ENCODE results near the gene RAPGEF4.

The RAPGEF4 gene

DNA sequence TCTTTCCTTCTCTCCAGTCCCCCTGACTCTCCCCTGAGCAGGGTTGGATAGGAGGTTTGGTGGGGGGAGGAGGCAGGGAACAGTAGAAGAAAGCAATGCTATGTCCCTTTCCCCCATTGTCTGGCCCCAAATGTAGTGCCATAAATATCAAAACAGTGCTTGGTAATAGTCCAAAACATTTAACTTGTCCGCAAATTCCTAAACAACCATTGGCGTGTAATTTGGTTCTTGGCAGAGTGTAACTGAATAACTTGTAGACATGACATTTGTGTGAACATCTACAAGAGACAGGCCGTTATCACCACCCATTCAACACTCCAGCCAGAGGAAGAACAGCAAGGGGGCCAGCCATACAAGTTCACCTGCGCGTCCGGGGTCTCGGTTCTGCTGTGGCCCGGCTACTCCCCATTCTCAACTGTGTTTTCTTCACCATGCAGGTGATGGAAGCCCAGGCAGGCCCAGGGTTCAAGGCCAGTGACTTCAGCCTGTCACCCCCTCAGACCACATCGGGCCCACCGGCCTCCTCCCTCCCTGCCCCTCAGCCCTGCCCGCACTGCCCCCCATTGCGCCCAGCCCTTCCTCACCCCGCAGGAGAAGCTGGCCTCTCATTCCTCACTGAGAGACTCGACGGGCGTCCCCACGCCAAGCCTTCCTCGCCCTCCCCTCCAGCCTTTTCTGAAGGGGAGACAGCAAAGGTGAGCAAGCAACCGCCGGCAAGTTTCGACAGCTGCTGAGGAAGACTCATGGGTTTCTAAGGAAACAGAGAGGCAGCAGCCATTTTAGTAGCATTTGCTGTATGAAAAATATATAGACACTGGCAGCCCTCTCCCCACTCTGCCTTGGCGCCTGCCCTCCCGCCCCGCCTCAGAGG is 699 bp upstream of the RAPGEF4 start:
- TF ChIP-seq FOXP2 (optimal IDR thresholded peaks at IDR 0.05; ENCODE audit: borderline replicate concordance, extremely low read depth, extremely low read length, insufficient read depth) = no peak
- no peak for TF ChIP-seq SIN3A (IDR thresholded peaks at IDR 0.05; ENCODE audit: borderline replicate concordance, insufficient read depth, low read length)
- TF ChIP-seq, protein P1, sequence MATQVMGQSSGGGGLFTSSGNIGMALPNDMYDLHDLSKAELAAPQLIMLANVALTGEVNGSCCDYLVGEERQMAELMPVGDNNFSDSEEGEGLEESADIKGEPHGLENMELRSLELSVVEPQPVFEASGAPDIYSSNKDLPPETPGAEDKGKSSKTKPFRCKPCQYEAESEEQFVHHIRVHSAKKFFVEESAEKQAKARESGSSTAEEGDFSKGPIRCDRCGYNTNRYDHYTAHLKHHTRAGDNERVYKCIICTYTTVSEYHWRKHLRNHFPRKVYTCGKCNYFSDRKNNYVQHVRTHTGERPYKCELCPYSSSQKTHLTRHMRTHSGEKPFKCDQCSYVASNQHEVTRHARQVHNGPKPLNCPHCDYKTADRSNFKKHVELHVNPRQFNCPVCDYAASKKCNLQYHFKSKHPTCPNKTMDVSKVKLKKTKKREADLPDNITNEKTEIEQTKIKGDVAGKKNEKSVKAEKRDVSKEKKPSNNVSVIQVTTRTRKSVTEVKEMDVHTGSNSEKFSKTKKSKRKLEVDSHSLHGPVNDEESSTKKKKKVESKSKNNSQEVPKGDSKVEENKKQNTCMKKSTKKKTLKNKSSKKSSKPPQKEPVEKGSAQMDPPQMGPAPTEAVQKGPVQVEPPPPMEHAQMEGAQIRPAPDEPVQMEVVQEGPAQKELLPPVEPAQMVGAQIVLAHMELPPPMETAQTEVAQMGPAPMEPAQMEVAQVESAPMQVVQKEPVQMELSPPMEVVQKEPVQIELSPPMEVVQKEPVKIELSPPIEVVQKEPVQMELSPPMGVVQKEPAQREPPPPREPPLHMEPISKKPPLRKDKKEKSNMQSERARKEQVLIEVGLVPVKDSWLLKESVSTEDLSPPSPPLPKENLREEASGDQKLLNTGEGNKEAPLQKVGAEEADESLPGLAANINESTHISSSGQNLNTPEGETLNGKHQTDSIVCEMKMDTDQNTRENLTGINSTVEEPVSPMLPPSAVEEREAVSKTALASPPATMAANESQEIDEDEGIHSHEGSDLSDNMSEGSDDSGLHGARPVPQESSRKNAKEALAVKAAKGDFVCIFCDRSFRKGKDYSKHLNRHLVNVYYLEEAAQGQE (IDR thresholded peaks at IDR 0.05; ENCODE audit: insufficient read depth in 1 of 2, low read depth in 2 of 2, low read length in 2 of 2) = no peak
- no peak for TF ChIP-seq POLR2AphosphoS5 (IDR thresholded peaks at IDR 0.05; ENCODE audit: low read depth, low read length)
- no peak for TF ChIP-seq TAF1 (IDR thresholded peaks at IDR 0.05; ENCODE audit: borderline replicate concordance, insufficient read depth, low read length)

DNA sequence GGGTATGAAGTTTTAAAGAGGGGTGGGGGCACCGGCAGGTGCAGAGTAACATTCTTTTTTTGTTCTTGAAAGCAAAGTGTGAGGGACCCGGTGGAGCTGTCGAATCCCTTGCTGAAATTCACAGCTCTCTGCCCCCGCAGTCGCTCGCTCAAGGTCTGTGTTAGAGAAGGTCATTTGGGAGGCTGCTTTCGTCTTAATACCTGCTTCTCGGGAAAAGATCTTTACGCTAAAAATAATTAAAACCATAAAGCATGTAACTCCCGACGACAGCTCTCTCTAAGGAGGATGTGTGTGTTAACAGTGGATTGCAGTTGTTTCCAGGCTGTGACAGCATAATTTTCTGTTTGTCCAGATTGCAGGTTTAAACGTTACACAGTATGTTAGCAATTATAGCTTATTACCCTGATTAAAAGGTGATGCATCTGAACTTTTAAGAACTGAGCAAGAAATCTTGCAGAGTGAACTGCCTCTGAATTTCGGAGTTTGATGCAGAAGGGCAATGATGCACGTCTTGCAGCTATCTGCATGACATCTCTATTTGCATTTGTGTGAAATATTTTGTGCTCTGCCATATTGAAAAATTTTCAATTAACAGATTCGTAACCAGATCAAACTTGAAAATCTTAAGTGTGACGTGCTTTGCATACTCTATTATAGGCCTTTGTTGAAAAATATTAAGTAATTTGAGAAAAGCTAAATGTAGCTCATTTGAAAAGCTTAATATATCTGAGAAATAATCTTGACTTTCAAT is 954 bp downstream of the RAPGEF4 start:
- TF ChIP-seq, protein P1 (IDR thresholded peaks at IDR 0.05; ENCODE audit: insufficient read depth in 1 of 2, low read depth in 2 of 2, low read length in 2 of 2) = no peak
- no peak for TF ChIP-seq SIN3A (IDR thresholded peaks at IDR 0.05; ENCODE audit: borderline replicate concordance, insufficient read depth, low read length)
- no peak for TF ChIP-seq TAF1 (IDR thresholded peaks at IDR 0.05; ENCODE audit: borderline replicate concordance, insufficient read depth, low read length)
- TF ChIP-seq POLR2AphosphoS5 (IDR thresholded peaks at IDR 0.05; ENCODE audit: low read depth, low read length) = no peak
- TF ChIP-seq FOXP2 (optimal IDR thresholded peaks at IDR 0.05; ENCODE audit: borderline replicate concordance, extremely low read depth, extremely low read length, insufficient read depth) = no peak

DNA sequence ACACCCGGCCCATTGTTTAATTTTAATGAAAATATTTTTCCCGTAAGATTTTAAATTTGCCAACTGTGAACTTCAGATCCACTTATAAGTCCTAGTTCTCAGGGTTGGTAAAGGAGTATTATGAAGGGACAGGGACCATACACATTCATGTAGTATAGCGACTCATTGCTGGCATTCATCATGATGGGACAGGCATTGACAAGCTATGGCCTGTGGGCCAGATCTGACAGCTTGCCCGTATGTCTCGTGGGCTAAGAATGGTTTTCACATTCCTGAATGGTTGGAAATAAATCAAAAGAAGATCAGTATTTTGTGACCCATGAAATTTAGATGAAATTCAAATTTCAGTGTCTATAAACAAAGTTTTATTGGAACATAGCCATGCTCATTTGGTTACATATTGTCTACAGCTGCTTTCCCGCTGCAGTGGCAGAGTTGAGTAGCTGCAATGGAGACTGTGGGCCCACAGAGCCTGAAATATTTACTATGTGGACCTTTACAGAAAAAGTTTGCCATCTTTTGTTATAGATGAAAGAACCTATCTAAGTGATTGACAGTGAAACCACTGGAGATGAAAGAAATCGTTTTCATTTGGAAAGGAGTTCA is 4.1 kb downstream of the RAPGEF4 start:
- TF ChIP-seq FOXP2 (optimal IDR thresholded peaks at IDR 0.05; ENCODE audit: borderline replicate concordance, extremely low read depth, extremely low read length, insufficient read depth) = no peak
- TF ChIP-seq POLR2AphosphoS5 (IDR thresholded peaks at IDR 0.05; ENCODE audit: low read depth, low read length) = no peak

DNA sequence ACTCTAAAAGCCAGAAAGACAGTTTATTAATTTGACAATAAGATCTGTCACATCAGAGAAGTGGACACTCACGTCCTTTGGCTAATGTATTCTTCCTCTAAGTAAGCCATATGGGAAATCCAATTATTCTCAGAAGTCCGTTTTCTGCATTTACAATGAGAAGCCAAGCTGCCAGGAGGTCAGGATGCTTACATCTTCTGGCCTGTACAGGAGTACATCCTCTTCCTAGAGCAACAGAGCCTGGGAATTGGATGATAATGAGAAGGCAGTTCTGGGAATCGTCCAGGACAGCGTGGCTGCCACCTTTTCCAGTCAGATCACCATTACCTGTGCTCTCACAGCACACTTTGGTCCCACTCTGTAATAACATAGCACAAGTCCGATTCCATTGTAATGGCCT is 5.2 kb downstream of the RAPGEF4 start:
- TF ChIP-seq FOXP2 (optimal IDR thresholded peaks at IDR 0.05; ENCODE audit: borderline replicate concordance, extremely low read depth, extremely low read length, insufficient read depth) = no peak

DNA sequence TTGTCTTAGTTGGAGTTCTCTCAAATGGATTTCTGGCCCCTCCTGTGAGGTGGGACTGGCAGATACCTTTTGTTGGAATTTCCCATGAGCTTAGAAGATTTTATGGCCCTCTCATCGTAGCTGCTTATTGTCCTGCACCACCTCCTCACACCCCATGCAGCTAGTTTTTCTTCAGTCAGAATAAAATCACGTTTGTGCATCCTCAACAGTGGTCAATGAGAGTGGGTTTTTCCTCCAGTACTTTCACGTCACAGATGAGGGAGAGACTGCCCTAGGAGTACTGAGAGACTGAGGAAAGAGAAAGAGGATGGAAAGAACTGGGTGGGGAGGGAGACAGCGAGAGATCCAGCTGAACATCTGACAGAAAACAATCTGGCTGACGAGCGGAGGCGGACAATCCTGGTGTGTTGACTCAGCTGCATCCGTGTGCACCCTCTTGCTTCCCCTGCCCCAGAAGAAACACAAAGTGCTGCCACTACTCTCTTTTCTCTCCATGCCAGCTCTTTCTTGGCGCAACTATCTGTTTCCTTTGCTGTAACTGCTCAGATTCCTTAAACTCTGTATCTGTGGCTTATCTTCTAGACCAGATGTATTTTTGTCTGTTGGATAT is 7.4 kb downstream of the RAPGEF4 start:
- no peak for TF ChIP-seq SIN3A (IDR thresholded peaks at IDR 0.05; ENCODE audit: borderline replicate concordance, insufficient read depth, low read length)
- TF ChIP-seq TAF1 (IDR thresholded peaks at IDR 0.05; ENCODE audit: borderline replicate concordance, insufficient read depth, low read length) = no peak
- TF ChIP-seq, protein P1 (IDR thresholded peaks at IDR 0.05; ENCODE audit: insufficient read depth in 1 of 2, low read depth in 2 of 2, low read length in 2 of 2) = no peak
- no peak for TF ChIP-seq POLR2AphosphoS5 (IDR thresholded peaks at IDR 0.05; ENCODE audit: low read depth, low read length)
- no peak for TF ChIP-seq FOXP2 (optimal IDR thresholded peaks at IDR 0.05; ENCODE audit: borderline replicate concordance, extremely low read depth, extremely low read length, insufficient read depth)
